IMR-90 (cell line): ENCODE data around the gene FSIP1. TPM values are rescaled to one million over a fixed set of nuclear protein-coding genes. Genes with fewer than 3 reads are reported as not detected.

Source experiments
- ATAC-seq: fragments of 200-7000 bp; cut with Tn5 transposase; 2 replicates; pipeline ENCODE4 v1.9.1; 2020; ENCODE audit warnings: low read depth, mild to moderate bottlenecking, moderate library complexity
- BruUV-seq: library from RNA; stranded (reverse); fragments of 400-500 nt; replicated peaks from 2 replicates; lab custom pipeline; 2021; lab: Mats Ljungman, UMichigan
- CTCF ChIA-PET: fragments of 300-600 bp; formaldehyde crosslinking; extraction: SDS; loops from one replicate; lab custom pipeline; 2021; ENCODE audit warnings: antibody characterized with exemption; lab: Yijun Ruan, JAX
- POLR2A ChIA-PET: fragments of 300-600 bp; sonication (Branson Sonifier 250); formaldehyde crosslinking; loops from one replicate; lab custom pipeline; 2022; ENCODE audit warnings: antibody characterized with exemption; ENCODE audit not compliant: unreplicated experiment; lab: Charles Lee
- DNase-seq: peaks from one replicate; pipeline ENCODE4 v3.0.0; 2013
- H2AFZ ChIP-seq: replicated peaks from 2 replicates; pipeline ENCODE3; 2013; ENCODE audit warnings: low read length, mild to moderate bottlenecking; ENCODE audit not compliant: poor library complexity
- H2AK5ac ChIP-seq: 2 replicates; pipeline ENCODE4 v1.6.1; 2013; ENCODE audit warnings: low read depth, low read length, inconsistent platforms
- H2AK9ac ChIP-seq: replicated peaks from 2 replicates; pipeline ENCODE3; 2013; ENCODE audit warnings: mild to moderate bottlenecking, low read depth, low read length, moderate library complexity; ENCODE audit not compliant: poor library complexity
- H2BK120ac ChIP-seq: 2 replicates; pipeline ENCODE4 v1.6.1; 2013; ENCODE audit warnings: low read depth, low read length, inconsistent platforms
- H2BK15ac ChIP-seq: 3 replicates; pipeline ENCODE4 v1.6.1; 2013; ENCODE audit warnings: low read depth, low read length, inconsistent platforms
- H2BK20ac ChIP-seq: 2 replicates; pipeline ENCODE4 v1.6.1; 2013; ENCODE audit warnings: low read depth, mild to moderate bottlenecking, inconsistent platforms, low read length, moderate library complexity
- H2BK5ac ChIP-seq: 2 replicates; pipeline ENCODE4 v1.6.1; 2013; ENCODE audit warnings: mild to moderate bottlenecking, low read depth, low read length, inconsistent platforms; ENCODE audit not compliant: poor library complexity, severe bottlenecking
- H3K14ac ChIP-seq: replicated peaks from 2 replicates; pipeline ENCODE4 v1.6.1; 2013; ENCODE audit warnings: low read depth, low read length, inconsistent platforms
- H3K18ac ChIP-seq: 2 replicates; pipeline ENCODE4 v1.6.1; 2013; ENCODE audit warnings: low read depth, low read length, control low read depth
- H3K23ac ChIP-seq: 2 replicates; pipeline ENCODE4 v1.6.1; 2013; ENCODE audit warnings: low read depth, low read length, inconsistent platforms
- H3K27ac ChIP-seq: 2 replicates; pipeline ENCODE4 v1.5.1; 2013; ENCODE audit warnings: mild to moderate bottlenecking, control low read depth, low read length; ENCODE audit not compliant: insufficient read depth
- H3K27me3 ChIP-seq: 2 replicates; pipeline ENCODE4 v1.6.1; 2013; ENCODE audit warnings: low read length; ENCODE audit not compliant: control insufficient read depth, insufficient read depth
- H3K36me3 ChIP-seq: 2 replicates; pipeline ENCODE4 v1.6.1; 2013; ENCODE audit warnings: low read length, mixed read lengths; ENCODE audit not compliant: control insufficient read depth, insufficient read depth
- H3K4ac ChIP-seq: 2 replicates; pipeline ENCODE4 v1.6.1; 2013; ENCODE audit warnings: low read depth, low read length, inconsistent platforms
- H3K4me1 ChIP-seq: 2 replicates; pipeline ENCODE4 v1.6.1; 2013; ENCODE audit warnings: low read length, mixed read lengths; ENCODE audit not compliant: control insufficient read depth, insufficient read depth
- H3K4me2 ChIP-seq: 2 replicates; pipeline ENCODE4 v1.6.1; 2013; ENCODE audit warnings: low read depth, mild to moderate bottlenecking, control low read depth, low read length, moderate library complexity
- H3K4me3 ChIP-seq: 2 replicates; pipeline ENCODE4 v1.5.1; 2013; ENCODE audit warnings: low read depth, mild to moderate bottlenecking, control low read depth, low read length, moderate library complexity; ENCODE audit not compliant: insufficient read depth
- H3K56ac ChIP-seq: 2 replicates; pipeline ENCODE4 v1.6.1; 2013; ENCODE audit warnings: low read length, inconsistent platforms; ENCODE audit not compliant: insufficient read depth; ENCODE audit errors: extremely low read depth
- H3K79me1 ChIP-seq, 2 experiments: 2 replicates each; pipeline ENCODE4 v1.6.1; 2013; ENCODE audit warnings: low read length in 2 of 2, inconsistent platforms in 1 of 2, low read depth in 1 of 2
- H3K9ac ChIP-seq: 2 replicates; pipeline ENCODE4 v1.6.1; 2013; ENCODE audit warnings: low read depth, low read length, control low read depth
- H3K9me1 ChIP-seq: 2 replicates; pipeline ENCODE4 v1.6.1; 2013; ENCODE audit warnings: low read length, inconsistent platforms; ENCODE audit not compliant: insufficient read depth
- H3K9me3 ChIP-seq: 2 replicates; pipeline ENCODE4 v1.6.1; 2013; ENCODE audit warnings: low read length; ENCODE audit not compliant: control insufficient read depth, insufficient read depth
- H4K20me1 ChIP-seq: 2 replicates; pipeline ENCODE4 v1.6.1; 2013; ENCODE audit warnings: low read length, inconsistent platforms; ENCODE audit not compliant: insufficient read depth
- H4K5ac ChIP-seq: 2 replicates; pipeline ENCODE4 v1.6.1; 2013; ENCODE audit warnings: mild to moderate bottlenecking, low read depth, low read length, control low read depth
- H4K8ac ChIP-seq, 2 experiments: 2 replicates each; pipeline ENCODE4 v1.6.1; 2013; ENCODE audit warnings: low read depth in 2 of 2, low read length in 2 of 2, control low read depth in 1 of 2, inconsistent platforms in 1 of 2
- H4K91ac ChIP-seq: 2 replicates; pipeline ENCODE4 v1.6.1; 2013; ENCODE audit warnings: low read depth, low read length, inconsistent platforms; ENCODE audit not compliant: insufficient read depth
- BHLHE40 ChIP-seq: fragments of 150-350 bp; IDR thresholded peaks from 2 replicates; pipeline ENCODE4 v1.6.1; 2016; ENCODE audit warnings: mild to moderate bottlenecking, low read depth, low read length
- CEBPB ChIP-seq: IDR thresholded peaks from 2 replicates; pipeline ENCODE4 v1.6.1; 2012; ENCODE audit warnings: low read depth, low read length, improper control_type of control experiment
- MAFK ChIP-seq: IDR thresholded peaks from 2 replicates; pipeline ENCODE4 v1.6.1; 2012; ENCODE audit warnings: low read depth, low read length, improper control_type of control experiment
- RCOR1 ChIP-seq: IDR thresholded peaks from 2 replicates; pipeline ENCODE4 v1.6.1; 2012; ENCODE audit warnings: mild to moderate bottlenecking, low read length, improper control_type of control experiment; ENCODE audit not compliant: insufficient replicate concordance
- WGBS, 2 experiments: methylation state at CpG; one replicate each; pipeline versions ENCODE4 v1.1.5 to v1.1.7; 2013; ENCODE audit warnings: missing lambda C conversion rate in 2 of 2; ENCODE audit not compliant: insufficient read length in 1 of 2; ENCODE audit errors: extremely low coverage in 2 of 2; 5-methylcytosine and 5-hydroxymethylcytosine counted together
- dilution Hi-C: fragments of 300-500 bp; cut with HindIII; formaldehyde crosslinking; loops from one replicate; pipeline ENCODE4 v1.14.3; 2018; ENCODE audit warnings: low sequenced_read_pairs; ENCODE audit not compliant: unreplicated experiment
- in situ Hi-C: fragments of 300-500 bp; cut with MboI; formaldehyde crosslinking; loops from 3 replicates; pipeline ENCODE4 v1.14.3; 2019; ENCODE audit warnings: low sequenced_read_pairs, inconsistent platforms, mixed read lengths
- intact Hi-C: fragments of 100-400 bp; cut with micrococcal nuclease; formaldehyde crosslinking; loops from 2 replicates; pipeline ENCODE4 v1.10.0; 2022
- polyA plus RNA-seq, 3 experiments: library from polyadenylated mRNA; depleted of rRNA; stranded (reverse); fragments of >200 nt; gene quantifications; 2 replicates each; pipeline ENCODE4 v1.2.3, GENCODE V29; 2012; ENCODE audit warnings: low replicate concordance in 1 of 3
- total RNA-seq: library from RNA; depleted of rRNA; stranded (reverse); fragments of >200 nt; gene quantifications from 2 replicates; pipeline ENCODE4 v1.2.3, GENCODE V29; 2012

The FSIP1 gene
- total and polyA plus RNA-seq, 2 of the 4 experiments (the other 2 are of a cell fraction) = 0.10 to 0.18 TPM

DNA sequence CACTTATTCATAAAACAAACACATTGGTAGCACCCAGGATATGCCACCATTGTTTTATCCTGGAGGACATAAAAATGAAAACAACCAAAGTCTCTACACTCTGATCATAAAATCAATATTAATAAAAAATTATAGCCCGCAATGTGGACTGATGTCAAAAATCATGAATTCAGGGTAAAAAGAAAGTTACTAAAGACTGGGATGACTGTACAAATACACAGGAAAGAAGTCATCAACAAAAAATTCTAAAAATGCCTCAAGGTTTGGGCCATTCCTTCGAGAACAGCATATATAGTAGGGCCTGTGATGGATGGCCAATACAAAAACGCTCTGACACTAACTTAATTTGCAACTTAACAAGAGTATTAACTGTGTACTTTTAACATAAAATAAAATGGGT, 125.0 kb downstream of the FSIP1 start:
- Histone ChIP-seq H2AFZ (no peak overlapping the region), H2BK5ac (peak overlapping the region; percentile 89), H3K9ac (no peak overlapping the region), H2AK9ac (no peak overlapping the region), H3K27me3 (no peaks in the 10 kb centered on the region), H3K18ac (peak overlapping the region; percentile 94; the same call in 1 of the 2 replicates), H3K79me1 (no peaks in the 10 kb centered on the region), H2BK15ac (no peak overlapping the region), H2BK20ac (no peak overlapping the region), H3K9me3 (no peaks in the 10 kb centered on the region), H3K4ac (no peak overlapping the region), H3K4me2 (peak overlapping the region; percentile 65; the same call in 1 of the 2 replicates), H3K14ac (no peak overlapping the region), H4K8ac (no peak overlapping the region), H3K36me3 (no peaks in the 10 kb centered on the region), H4K20me1 (no peaks in the 10 kb centered on the region), H3K23ac (no peak overlapping the region), H4K5ac (no peak overlapping the region), H3K27ac (no peak overlapping the region), H3K4me1 (peaks cover 4% of the 10 kb centered on the region; the same call in 1 of the 2 replicates), H2AK5ac (no peak overlapping the region), H3K4me3 (no peak overlapping the region), H3K56ac (no peak overlapping the region), H3K9me1 (no peaks in the 10 kb centered on the region), H4K91ac (no peak overlapping the region), H2BK120ac (peak overlapping the region; percentile 49; the same call in 1 of the 2 replicates)
- intact Hi-C loops = no loop called here
- dilution Hi-C loops = no loop called here
- ATAC-seq = peak; percentile 83
- ChIA-PET POLR2A (interaction anchor here (0.8 kb wide), 1 partner anchor 25 kb away, joined by 5 read pairs; no protein-coding TSS in a partner anchor), CTCF (interaction anchor here (0.6 to 0.8 kb wide), 3 partner anchors 9 to 958 kb away, joined by 3 to 4 read pairs (median 3); no protein-coding TSS in a partner anchor)
- no TSS peak for BruUV-seq
- no CpG with 5 or more reads among the region's 3 CpGs for WGBS, 2 experiments
- TF ChIP-seq RCOR1 (no peak), CEBPB (no peak), BHLHE40 (no peak), MAFK (no peak)
- in situ Hi-C loops = no loop called here
- DNase-seq = peak; percentile 66
